Measurements from ENCODE around the gene ABO. TPM values are rescaled to one million over a fixed set of nuclear protein-coding genes. Genes with fewer than 3 reads are reported as not detected.
"Not testable (repeated sequence)": the region's sequence is repeated elsewhere in the genome, so short reads cannot be mapped to it uniquely, and the experiment has no call there.

ABO gene
- total RNA-seq, 1 experiment from 2014 or later, result 0.15 TPM

DNA sequence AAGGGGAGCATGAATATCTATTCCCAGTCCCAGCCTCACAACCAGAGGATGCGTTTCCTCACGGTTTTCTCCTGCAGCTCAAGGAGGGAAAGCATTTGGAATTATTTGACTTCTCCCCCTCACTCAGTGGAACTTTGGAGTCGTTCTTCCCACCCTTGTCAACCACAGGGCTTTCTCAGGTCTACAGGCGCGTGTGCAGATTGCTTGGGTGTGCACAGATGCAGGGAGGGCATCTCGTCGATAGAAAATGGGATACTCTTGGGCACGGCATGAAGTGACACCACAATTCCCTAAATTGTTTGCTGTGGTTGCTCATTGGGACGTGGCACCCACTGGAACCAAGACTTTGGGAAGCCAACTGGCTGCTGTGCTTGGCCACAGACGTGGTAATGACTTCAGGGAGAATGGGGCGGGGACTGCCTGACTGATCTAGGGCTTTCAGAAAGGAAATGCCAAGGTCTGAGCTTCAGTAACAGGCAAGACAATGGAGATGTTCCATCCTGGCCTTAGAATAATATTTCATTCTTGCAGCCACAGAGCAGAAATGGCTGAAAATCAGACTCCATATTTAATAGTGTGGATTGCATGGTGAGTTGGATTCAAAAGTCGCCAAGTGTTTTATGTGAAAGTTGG is 53.7 kb downstream of the ABO start:
- H3K4me3 Mint-ChIP-seq, result no peak overlapping the region
- no peak for ATAC-seq
- peaks cover 62% of the 10 kb centered on the region for H3K27me3 Mint-ChIP-seq (ENCODE audit: low read depth)
- no peak overlapping the region for H3K27ac Mint-ChIP-seq
- no peak for DNase-seq (ENCODE audit: low spot score)
- peaks cover 4% of the 10 kb centered on the region; the same call in 1 of the 2 replicates for H3K9me3 Mint-ChIP-seq
- ChIA-PET POLR2A (no interaction called here), CTCF (interaction anchor here (6.0 kb wide), 1 partner anchor 34 kb away, joined by 27 read pairs; no protein-coding TSS in a partner anchor)
- no peaks in the 10 kb centered on the region for H3K36me3 Mint-ChIP-seq
- TF ChIP-seq, protein P1, sequence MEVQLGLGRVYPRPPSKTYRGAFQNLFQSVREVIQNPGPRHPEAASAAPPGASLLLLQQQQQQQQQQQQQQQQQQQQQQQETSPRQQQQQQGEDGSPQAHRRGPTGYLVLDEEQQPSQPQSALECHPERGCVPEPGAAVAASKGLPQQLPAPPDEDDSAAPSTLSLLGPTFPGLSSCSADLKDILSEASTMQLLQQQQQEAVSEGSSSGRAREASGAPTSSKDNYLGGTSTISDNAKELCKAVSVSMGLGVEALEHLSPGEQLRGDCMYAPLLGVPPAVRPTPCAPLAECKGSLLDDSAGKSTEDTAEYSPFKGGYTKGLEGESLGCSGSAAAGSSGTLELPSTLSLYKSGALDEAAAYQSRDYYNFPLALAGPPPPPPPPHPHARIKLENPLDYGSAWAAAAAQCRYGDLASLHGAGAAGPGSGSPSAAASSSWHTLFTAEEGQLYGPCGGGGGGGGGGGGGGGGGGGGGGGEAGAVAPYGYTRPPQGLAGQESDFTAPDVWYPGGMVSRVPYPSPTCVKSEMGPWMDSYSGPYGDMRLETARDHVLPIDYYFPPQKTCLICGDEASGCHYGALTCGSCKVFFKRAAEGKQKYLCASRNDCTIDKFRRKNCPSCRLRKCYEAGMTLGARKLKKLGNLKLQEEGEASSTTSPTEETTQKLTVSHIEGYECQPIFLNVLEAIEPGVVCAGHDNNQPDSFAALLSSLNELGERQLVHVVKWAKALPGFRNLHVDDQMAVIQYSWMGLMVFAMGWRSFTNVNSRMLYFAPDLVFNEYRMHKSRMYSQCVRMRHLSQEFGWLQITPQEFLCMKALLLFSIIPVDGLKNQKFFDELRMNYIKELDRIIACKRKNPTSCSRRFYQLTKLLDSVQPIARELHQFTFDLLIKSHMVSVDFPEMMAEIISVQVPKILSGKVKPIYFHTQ (CRISPR knock-in tag; IDR thresholded peaks at IDR 0.05), result no peak
- TF ChIP-seq NFE2L1 (CRISPR knock-in tag; IDR thresholded peaks at IDR 0.05), result no peak
- TF ChIP-seq GRHL2 (CRISPR knock-in tag; IDR thresholded peaks at IDR 0.05; ENCODE audit: insufficient replicate concordance, severe bottlenecking), result no peak
- no peak for TF ChIP-seq MXD4 (CRISPR knock-in tag; IDR thresholded peaks at IDR 0.05; ENCODE audit: borderline replicate concordance)
- H3K4me1 Mint-ChIP-seq, result peaks cover 9% of the 10 kb centered on the region

DNA sequence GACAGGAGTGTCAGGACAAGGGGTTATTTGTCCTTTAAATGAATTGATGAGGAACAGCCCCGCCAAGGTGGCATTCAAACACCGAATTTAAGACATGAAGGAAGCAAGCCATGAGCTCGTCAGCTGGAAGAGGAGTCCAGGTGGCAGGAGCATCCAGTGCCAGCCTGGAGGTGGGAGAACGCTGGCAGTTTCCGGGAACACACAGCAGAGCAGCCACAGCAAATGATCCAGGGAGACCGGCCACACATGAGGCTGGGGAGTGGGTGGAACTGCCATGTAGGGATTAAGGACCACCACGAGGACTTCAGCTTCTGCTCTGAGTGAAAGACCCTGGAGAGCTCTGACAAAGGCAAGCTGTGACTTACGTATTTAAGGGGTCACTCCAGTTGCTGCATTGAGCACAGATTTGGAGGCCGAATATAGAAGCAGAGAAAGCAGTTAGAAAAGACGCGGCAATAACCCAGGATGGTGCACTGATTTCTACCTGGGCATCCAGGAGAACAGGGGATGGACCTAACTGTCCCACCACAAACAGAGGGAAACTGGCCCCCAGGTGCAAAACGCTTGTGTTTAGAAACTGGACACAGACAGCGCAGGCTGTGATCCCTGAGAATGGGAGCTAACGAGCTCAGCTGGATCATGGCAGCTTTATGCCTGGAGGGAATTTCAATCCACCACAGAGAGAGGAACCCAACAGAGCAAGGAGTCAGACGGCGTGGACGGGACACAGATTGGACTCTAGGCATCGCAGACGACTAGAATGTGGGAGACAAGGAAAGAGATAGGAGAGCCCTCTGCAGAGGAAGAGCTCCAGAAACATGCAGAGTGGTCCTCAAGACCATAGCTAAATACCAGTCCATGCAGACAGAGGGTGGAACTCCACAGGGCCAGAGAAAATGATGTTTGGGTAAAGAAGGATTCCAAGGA is 56.7 kb downstream of the ABO start:
- H3K4me3 Mint-ChIP-seq; POLR2A ChIA-PET; H3K27ac Mint-ChIP-seq; ATAC-seq; H3K36me3 Mint-ChIP-seq; DNase-seq (ENCODE audit: low spot score); H3K4me1 Mint-ChIP-seq: not testable (repeated sequence)
- peaks cover 86% of the 10 kb centered on the region for H3K27me3 Mint-ChIP-seq (ENCODE audit: low read depth)
- peaks cover 20% of the 10 kb centered on the region for H3K9me3 Mint-ChIP-seq
- CTCF ChIA-PET, result interaction anchor here (0.7 to 0.8 kb wide), 2 partner anchors 20 to 32 kb away, joined by 3 read pairs; no protein-coding TSS in a partner anchor

DNA sequence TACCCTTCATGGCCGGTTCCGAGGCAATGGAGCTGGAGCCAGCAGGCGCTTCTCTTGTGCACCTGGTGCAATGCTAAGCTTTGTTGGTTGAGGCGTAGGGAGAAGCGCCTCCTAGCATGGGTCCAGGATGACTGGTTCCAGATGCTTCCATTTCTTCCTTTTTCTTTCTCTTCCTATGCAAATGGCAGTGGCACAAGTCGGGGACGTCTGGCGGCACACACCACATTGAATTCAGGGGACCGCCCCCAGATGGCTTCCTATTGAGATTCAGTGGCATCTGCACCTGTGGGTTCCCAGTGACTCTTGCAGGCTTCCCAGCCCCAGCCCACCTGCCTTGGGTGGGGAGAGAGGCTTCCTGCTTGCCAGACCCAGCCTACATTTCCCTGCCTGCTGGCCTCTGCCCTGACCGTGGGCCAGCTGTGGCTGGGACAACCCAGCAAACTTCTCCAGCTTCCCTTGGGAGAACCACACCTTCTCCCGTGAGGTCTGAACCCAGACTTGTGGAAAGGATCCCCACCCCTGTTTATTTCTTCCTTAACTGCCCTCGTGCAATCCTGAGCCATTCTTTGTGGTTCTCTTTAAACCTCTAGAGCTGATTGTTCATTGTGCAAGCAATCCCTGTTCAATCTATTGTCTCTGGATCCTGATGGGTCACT is 57.5 kb downstream of the ABO start:
- ATAC-seq; DNase-seq (ENCODE audit: low spot score); H3K27ac Mint-ChIP-seq; H3K4me3 Mint-ChIP-seq; H3K4me1 Mint-ChIP-seq; POLR2A ChIA-PET; H3K36me3 Mint-ChIP-seq: not testable (repeated sequence)
- H3K27me3 Mint-ChIP-seq (ENCODE audit: low read depth), result peaks cover 92% of the 10 kb centered on the region
- CTCF ChIA-PET, result interaction anchor here (1.2 kb wide), 2 partner anchors 21 to 29 kb away, joined by 5 to 6 read pairs; no protein-coding TSS in a partner anchor
- peaks cover 20% of the 10 kb centered on the region for H3K9me3 Mint-ChIP-seq

DNA sequence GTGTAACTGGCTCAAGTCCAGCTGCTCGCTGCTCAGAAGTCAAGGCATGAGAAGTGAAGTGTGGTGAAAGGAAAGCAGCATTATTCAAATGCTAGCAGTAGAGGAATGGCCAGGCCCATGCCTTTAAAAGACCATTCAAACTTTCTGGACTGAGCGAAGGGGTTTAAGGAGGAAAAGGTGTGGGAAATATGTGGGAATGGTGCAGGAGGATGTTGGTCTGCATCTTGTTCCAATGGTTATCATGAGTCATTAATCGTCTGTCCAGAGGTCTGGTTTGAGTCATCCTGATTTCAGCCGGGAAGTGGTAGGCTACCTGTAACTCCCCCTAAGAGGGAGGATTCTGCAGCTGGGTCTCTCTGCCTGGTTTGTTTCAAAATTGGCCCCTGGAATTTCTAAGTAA is 60.7 kb downstream of the ABO start:
- H3K27me3 Mint-ChIP-seq (ENCODE audit: low read depth), result peaks cover 93% of the 10 kb centered on the region
- H3K9me3 Mint-ChIP-seq, result peaks cover 16% of the 10 kb centered on the region
- H3K36me3 Mint-ChIP-seq; DNase-seq (ENCODE audit: low spot score); H3K4me3 Mint-ChIP-seq; H3K4me1 Mint-ChIP-seq; H3K27ac Mint-ChIP-seq; POLR2A ChIA-PET; CTCF ChIA-PET; ATAC-seq: not testable (repeated sequence)

DNA sequence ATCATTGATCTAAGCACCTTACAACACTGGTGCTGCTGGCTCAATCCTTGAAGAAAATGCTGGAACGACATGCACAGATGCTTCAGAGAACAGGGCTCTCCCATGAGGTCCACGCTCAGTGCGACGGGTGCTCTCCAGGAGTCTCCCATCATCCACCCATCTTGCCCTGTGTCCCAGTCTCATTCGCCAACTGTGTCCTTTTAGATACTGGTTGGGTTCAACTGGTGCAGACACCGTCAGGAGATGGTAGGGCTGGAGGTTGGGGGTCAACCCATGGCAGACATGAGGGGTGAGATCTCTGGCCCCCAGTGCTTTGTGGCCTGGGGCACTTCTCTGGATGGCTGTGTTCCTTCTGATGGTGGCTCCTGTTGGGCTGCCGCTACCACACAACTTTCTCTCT is 64.4 kb downstream of the ABO start:
- Mint-ChIP-seq H3K27ac (no peak overlapping the region), H3K27me3 (ENCODE audit: low read depth) (peaks cover 83% of the 10 kb centered on the region), H3K4me3 (no peak overlapping the region), H3K36me3 (no peaks in the 10 kb centered on the region), H3K4me1 (no peaks in the 10 kb centered on the region), H3K9me3 (peaks cover 15% of the 10 kb centered on the region)
- POLR2A ChIA-PET, result no interaction called here
- no peak for DNase-seq (ENCODE audit: low spot score)
- ATAC-seq, result no peak
- CTCF ChIA-PET, result no interaction called here
- TF ChIP-seq FOXP1 (CRISPR knock-in tag; IDR thresholded peaks at IDR 0.05; ENCODE audit: borderline replicate concordance) (no peak), SP1 (CRISPR knock-in tag; conservative IDR thresholded peaks at IDR 0.05) (no peak), ZNF263 (CRISPR knock-in tag; IDR thresholded peaks at IDR 0.05; ENCODE audit: low read depth) (no peak), EMX1 (CRISPR knock-in tag; IDR thresholded peaks at IDR 0.05) (no peak), ZNF416 (CRISPR knock-in tag; IDR thresholded peaks at IDR 0.05) (no peak), ELF4 (CRISPR knock-in tag; IDR thresholded peaks at IDR 0.05; ENCODE audit: low read depth) (no peak)
- TF ChIP-seq, protein P2, sequence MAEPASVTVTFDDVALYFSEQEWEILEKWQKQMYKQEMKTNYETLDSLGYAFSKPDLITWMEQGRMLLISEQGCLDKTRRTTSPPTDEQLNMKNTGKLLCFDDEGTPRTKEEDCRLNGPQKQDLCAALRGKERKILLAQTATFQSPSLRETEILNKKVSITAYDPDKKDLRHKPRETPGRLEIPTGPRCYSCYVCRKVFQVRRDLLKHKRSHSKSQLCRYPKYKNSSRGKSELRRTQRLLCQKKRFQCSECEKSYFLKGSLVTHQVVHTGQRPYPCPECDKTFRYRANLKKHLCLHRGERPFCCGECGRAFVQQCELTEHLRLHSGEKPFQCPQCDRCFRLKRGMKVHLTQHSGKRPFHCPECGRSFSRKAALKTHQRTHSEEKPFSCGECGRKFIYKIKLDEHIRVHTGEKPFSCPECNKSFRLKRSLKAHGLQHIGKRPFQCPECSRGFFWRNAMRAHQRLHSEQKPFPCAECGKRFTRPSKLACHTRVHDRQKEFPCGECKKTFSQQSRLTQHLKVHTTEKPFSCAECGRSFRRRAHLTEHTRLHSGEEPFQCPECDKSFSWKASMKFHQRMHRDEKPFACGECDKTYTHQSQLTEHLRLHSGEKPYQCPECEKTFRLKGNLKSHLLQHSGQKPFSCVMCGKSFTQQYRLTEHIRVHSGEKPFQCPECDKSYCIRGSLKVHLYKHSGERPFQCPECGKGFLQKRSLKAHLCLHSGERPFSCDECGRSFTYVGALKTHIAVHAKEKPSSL (CRISPR knock-in tag; conservative IDR thresholded peaks at IDR 0.05), result no peak
- TF ChIP-seq, protein P3, sequence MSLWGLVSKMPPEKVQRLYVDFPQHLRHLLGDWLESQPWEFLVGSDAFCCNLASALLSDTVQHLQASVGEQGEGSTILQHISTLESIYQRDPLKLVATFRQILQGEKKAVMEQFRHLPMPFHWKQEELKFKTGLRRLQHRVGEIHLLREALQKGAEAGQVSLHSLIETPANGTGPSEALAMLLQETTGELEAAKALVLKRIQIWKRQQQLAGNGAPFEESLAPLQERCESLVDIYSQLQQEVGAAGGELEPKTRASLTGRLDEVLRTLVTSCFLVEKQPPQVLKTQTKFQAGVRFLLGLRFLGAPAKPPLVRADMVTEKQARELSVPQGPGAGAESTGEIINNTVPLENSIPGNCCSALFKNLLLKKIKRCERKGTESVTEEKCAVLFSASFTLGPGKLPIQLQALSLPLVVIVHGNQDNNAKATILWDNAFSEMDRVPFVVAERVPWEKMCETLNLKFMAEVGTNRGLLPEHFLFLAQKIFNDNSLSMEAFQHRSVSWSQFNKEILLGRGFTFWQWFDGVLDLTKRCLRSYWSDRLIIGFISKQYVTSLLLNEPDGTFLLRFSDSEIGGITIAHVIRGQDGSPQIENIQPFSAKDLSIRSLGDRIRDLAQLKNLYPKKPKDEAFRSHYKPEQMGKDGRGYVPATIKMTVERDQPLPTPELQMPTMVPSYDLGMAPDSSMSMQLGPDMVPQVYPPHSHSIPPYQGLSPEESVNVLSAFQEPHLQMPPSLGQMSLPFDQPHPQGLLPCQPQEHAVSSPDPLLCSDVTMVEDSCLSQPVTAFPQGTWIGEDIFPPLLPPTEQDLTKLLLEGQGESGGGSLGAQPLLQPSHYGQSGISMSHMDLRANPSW (CRISPR knock-in tag; conservative IDR thresholded peaks at IDR 0.05; ENCODE audit: low read depth), result no peak
- TF ChIP-seq, protein P4, sequence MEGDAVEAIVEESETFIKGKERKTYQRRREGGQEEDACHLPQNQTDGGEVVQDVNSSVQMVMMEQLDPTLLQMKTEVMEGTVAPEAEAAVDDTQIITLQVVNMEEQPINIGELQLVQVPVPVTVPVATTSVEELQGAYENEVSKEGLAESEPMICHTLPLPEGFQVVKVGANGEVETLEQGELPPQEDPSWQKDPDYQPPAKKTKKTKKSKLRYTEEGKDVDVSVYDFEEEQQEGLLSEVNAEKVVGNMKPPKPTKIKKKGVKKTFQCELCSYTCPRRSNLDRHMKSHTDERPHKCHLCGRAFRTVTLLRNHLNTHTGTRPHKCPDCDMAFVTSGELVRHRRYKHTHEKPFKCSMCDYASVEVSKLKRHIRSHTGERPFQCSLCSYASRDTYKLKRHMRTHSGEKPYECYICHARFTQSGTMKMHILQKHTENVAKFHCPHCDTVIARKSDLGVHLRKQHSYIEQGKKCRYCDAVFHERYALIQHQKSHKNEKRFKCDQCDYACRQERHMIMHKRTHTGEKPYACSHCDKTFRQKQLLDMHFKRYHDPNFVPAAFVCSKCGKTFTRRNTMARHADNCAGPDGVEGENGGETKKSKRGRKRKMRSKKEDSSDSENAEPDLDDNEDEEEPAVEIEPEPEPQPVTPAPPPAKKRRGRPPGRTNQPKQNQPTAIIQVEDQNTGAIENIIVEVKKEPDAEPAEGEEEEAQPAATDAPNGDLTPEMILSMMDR (IDR thresholded peaks at IDR 0.05), result no peak

Measured in WTC11 (cell line).